Measurements from ENCODE around the gene LRRC49. TPM values are rescaled to one million over a fixed set of nuclear protein-coding genes. Genes with fewer than 3 reads are reported as not detected.

The LRRC49 gene
- total and polyA plus RNA-seq, 2 of the 13 experiments (the other 11 are each of a cell fraction or from before 2014, with no cell fraction given) = 0.57 to 1.00 TPM

- Histone ChIP-seq H3K9ac (ENCODE audit: insufficient read depth, low read depth, low read length) (no peak overlapping the region), H3K9me3 (ENCODE audit: low read length) (no peaks in the 10 kb centered on the region), H3K4me3 (replicated peaks in 1 of 3; ENCODE audit: insufficient read depth in 1 of 3, low read depth in 2 of 3, low read length in 3 of 3) (no peak overlapping the region), H3K36me3 (replicated peaks in 1 of 2; ENCODE audit: control insufficient read depth in 1 of 2, insufficient read depth in 2 of 2, low read length in 2 of 2) (no peaks in the 10 kb centered on the region), H3K4me2 (ENCODE audit: low read depth, low read length) (no peak overlapping the region), H2AFZ (ENCODE audit: low read length) (no peak overlapping the region), H3K79me2 (ENCODE audit: insufficient read depth, low read length) (no peaks in the 10 kb centered on the region), H3K27me3 (ENCODE audit: control insufficient read depth in 1 of 2, insufficient read depth in 2 of 2, low read length in 2 of 2) (no peaks in the 10 kb centered on the region), H3K4me1 (ENCODE audit: insufficient read depth, low read length) (no peaks in the 10 kb centered on the region), H4K20me1 (ENCODE audit: insufficient read depth, low read length) (no peaks in the 10 kb centered on the region), H3K27ac (ENCODE audit: extremely low read length, insufficient read depth, low read length) (no peak overlapping the region)
- WGBS (ENCODE audit: low lambda C conversion rate) = 0% methylated on average over 5 of the region's 5 CpGs
- DNase-seq (ENCODE audit: low spot score) = no peak
- BruUV-seq (replicated peaks) = no TSS peak
- ChIA-PET POLR2A (no interaction called here), CTCF (ENCODE audit: low intra/inter-chr PET ratio, low total read pairs) (no interaction called here)
- intact Hi-C loops (cut with micrococcal nuclease; ENCODE audit: unreplicated experiment) (no loop called here), in situ Hi-C loops (cut with HindIII; ENCODE audit: extremely low pct_ligation_motif_present, low pct_unique_long_range_greater_than_20kb) (no loop called here)
- ATAC-seq = no peak
- FAIRE-seq = no peak
- TF ChIP-seq SRSF9 (IDR thresholded peaks at IDR 0.05; ENCODE audit: borderline replicate concordance, insufficient read depth, low read depth, low read length, poor library complexity, severe bottlenecking) (no peak), ZNF546 (CRISPR knock-in tag; conservative IDR thresholded peaks at IDR 0.05) (no peak), ZNF709 (CRISPR knock-in tag; IDR thresholded peaks at IDR 0.05) (no peak), ZNF777 (CRISPR knock-in tag; IDR thresholded peaks at IDR 0.05) (no peak)
Observed at GRCh38 chr15:71066983-71067382, 174.4 kb downstream of the LRRC49 start.

- Histone ChIP-seq H3K4me3 (replicated peaks in 1 of 3; ENCODE audit: insufficient read depth in 1 of 3, low read depth in 2 of 3, low read length in 3 of 3) (no peak overlapping the region), H3K79me2 (ENCODE audit: insufficient read depth, low read length) (no peaks in the 10 kb centered on the region), H3K4me2 (ENCODE audit: low read depth, low read length) (no peak overlapping the region), H2AFZ (ENCODE audit: low read length) (no peak overlapping the region), H4K20me1 (ENCODE audit: insufficient read depth, low read length) (no peaks in the 10 kb centered on the region), H3K4me1 (ENCODE audit: insufficient read depth, low read length) (no peaks in the 10 kb centered on the region), H3K27me3 (ENCODE audit: control insufficient read depth in 1 of 2, insufficient read depth in 2 of 2, low read length in 2 of 2) (no peaks in the 10 kb centered on the region; a peak in 1 of 5 replicates), H3K27ac (ENCODE audit: extremely low read length, insufficient read depth, low read length) (no peak overlapping the region), H3K9ac (ENCODE audit: insufficient read depth, low read depth, low read length) (no peak overlapping the region), H3K36me3 (replicated peaks in 1 of 2; ENCODE audit: control insufficient read depth in 1 of 2, insufficient read depth in 2 of 2, low read length in 2 of 2) (no peaks in the 10 kb centered on the region), H3K9me3 (ENCODE audit: low read length) (no peaks in the 10 kb centered on the region)
- intact Hi-C loops (cut with micrococcal nuclease; ENCODE audit: unreplicated experiment) = no loop called here
- in situ Hi-C loops (cut with HindIII; ENCODE audit: extremely low pct_ligation_motif_present, low pct_unique_long_range_greater_than_20kb) = no loop called here
- 0% methylated on average over 2 of the region's 2 CpGs for WGBS (ENCODE audit: low lambda C conversion rate)
- DNase-seq (ENCODE audit: low spot score) (no peak), FAIRE-seq (no peak), ATAC-seq (no peak)
- BruUV-seq (replicated peaks) = no TSS peak
- ChIA-PET CTCF (ENCODE audit: low intra/inter-chr PET ratio, low total read pairs) (no interaction called here), POLR2A (no interaction called here)
- TF ChIP-seq, protein P1, sequence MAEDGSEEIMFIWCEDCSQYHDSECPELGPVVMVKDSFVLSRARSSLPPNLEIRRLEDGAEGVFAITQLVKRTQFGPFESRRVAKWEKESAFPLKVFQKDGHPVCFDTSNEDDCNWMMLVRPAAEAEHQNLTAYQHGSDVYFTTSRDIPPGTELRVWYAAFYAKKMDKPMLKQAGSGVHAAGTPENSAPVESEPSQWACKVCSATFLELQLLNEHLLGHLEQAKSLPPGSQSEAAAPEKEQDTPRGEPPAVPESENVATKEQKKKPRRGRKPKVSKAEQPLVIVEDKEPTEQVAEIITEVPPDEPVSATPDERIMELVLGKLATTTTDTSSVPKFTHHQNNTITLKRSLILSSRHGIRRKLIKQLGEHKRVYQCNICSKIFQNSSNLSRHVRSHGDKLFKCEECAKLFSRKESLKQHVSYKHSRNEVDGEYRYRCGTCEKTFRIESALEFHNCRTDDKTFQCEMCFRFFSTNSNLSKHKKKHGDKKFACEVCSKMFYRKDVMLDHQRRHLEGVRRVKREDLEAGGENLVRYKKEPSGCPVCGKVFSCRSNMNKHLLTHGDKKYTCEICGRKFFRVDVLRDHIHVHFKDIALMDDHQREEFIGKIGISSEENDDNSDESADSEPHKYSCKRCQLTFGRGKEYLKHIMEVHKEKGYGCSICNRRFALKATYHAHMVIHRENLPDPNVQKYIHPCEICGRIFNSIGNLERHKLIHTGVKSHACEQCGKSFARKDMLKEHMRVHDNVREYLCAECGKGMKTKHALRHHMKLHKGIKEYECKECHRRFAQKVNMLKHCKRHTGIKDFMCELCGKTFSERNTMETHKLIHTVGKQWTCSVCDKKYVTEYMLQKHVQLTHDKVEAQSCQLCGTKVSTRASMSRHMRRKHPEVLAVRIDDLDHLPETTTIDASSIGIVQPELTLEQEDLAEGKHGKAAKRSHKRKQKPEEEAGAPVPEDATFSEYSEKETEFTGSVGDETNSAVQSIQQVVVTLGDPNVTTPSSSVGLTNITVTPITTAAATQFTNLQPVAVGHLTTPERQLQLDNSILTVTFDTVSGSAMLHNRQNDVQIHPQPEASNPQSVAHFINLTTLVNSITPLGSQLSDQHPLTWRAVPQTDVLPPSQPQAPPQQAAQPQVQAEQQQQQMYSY (CRISPR knock-in tag; IDR thresholded peaks at IDR 0.05) = no peak
- TF ChIP-seq, protein P2, sequence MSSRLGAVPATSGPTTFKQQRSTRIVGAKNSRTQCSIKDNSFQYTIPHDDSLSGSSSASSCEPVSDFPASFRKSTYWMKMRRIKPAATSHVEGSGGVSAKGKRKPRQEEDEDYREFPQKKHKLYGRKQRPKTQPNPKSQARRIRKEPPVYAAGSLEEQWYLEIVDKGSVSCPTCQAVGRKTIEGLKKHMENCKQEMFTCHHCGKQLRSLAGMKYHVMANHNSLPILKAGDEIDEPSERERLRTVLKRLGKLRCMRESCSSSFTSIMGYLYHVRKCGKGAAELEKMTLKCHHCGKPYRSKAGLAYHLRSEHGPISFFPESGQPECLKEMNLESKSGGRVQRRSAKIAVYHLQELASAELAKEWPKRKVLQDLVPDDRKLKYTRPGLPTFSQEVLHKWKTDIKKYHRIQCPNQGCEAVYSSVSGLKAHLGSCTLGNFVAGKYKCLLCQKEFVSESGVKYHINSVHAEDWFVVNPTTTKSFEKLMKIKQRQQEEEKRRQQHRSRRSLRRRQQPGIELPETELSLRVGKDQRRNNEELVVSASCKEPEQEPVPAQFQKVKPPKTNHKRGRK (CRISPR knock-in tag; IDR thresholded peaks at IDR 0.05) = no peak
Observed at GRCh38 chr15:71069693-71070092, 177.1 kb downstream of the LRRC49 start.

Measured in HepG2 (cell line).